HEK293T (cell line): ENCODE results near the gene DDX24.

Source experiments
- CTCF ChIA-PET: fragments of 350-600 bp; formaldehyde crosslinking; extraction: SDS; loops from one replicate; lab custom pipeline; 2021; ENCODE audit warnings: antibody characterized with exemption, inconsistent platforms; lab: Yijun Ruan, JAX
- POLR2A ChIA-PET: fragments of 350-600 bp; formaldehyde crosslinking; extraction: SDS; loops from one replicate; lab custom pipeline; 2020; ENCODE audit warnings: antibody characterized with exemption, inconsistent platforms; lab: Yijun Ruan, JAX
- DNase-seq: peaks from one replicate; pipeline ENCODE4 v3.0.0; 2012; ENCODE audit warnings: mixed read lengths; ENCODE audit errors: extremely low spot score
- ARNT ChIP-seq: fragments of 450-650 bp; IDR thresholded peaks from 2 replicates; pipeline ENCODE4 v1.6.1; 2017; ENCODE audit warnings: mild to moderate bottlenecking
- BHLHE40 ChIP-seq: fragments of 450-650 bp; IDR thresholded peaks from 2 replicates; pipeline ENCODE4 v1.6.1; 2016; ENCODE audit warnings: mild to moderate bottlenecking, moderate library complexity, borderline replicate concordance
- CTBP1 ChIP-seq: fragments of 450-650 bp; IDR thresholded peaks from 2 replicates; pipeline ENCODE4 v1.6.1; 2016; ENCODE audit warnings: borderline replicate concordance
- ELF4 ChIP-seq: fragments of 450-650 bp; IDR thresholded peaks from 2 replicates; pipeline ENCODE4 v1.6.1; 2017; ENCODE audit warnings: antibody characterized with exemption
- FOXA1 ChIP-seq: fragments of 450-650 bp; IDR thresholded peaks from 2 replicates; pipeline ENCODE4 v1.6.1; 2016; ENCODE audit warnings: mild to moderate bottlenecking
- FOXK2 ChIP-seq: fragments of 450-650 bp; IDR thresholded peaks from 2 replicates; pipeline ENCODE4 v1.6.1; 2016; ENCODE audit warnings: mild to moderate bottlenecking
- FOXM1 ChIP-seq: fragments of 450-650 bp; IDR thresholded peaks from 2 replicates; pipeline ENCODE4 v1.6.1; 2017; ENCODE audit warnings: mild to moderate bottlenecking, borderline replicate concordance
- HDGF ChIP-seq: fragments of 450-650 bp; IDR thresholded peaks from 2 replicates; pipeline ENCODE4 v1.6.1; 2017; ENCODE audit warnings: antibody characterized with exemption, borderline replicate concordance
- L3MBTL2 ChIP-seq: fragments of 450-650 bp; conservative IDR thresholded peaks from 2 replicates; pipeline ENCODE4 v1.6.1; 2016; ENCODE audit warnings: mild to moderate bottlenecking
- LEF1 ChIP-seq: fragments of 450-650 bp; IDR thresholded peaks from 2 replicates; pipeline ENCODE4 v1.6.1; 2017; ENCODE audit warnings: mild to moderate bottlenecking, borderline replicate concordance
- NFRKB ChIP-seq: fragments of 450-650 bp; IDR thresholded peaks from 2 replicates; pipeline ENCODE4 v1.6.1; 2016; ENCODE audit warnings: mild to moderate bottlenecking, moderate library complexity
- SP1 ChIP-seq: fragments of 450-650 bp; IDR thresholded peaks from 2 replicates; pipeline ENCODE4 v1.6.1; 2017
- SUZ12 ChIP-seq: fragments of 450-650 bp; IDR thresholded peaks from 2 replicates; pipeline ENCODE4 v1.6.1; 2016; ENCODE audit warnings: mild to moderate bottlenecking
- TARDBP ChIP-seq: fragments of 450-650 bp; IDR thresholded peaks from 2 replicates; pipeline ENCODE4 v1.6.1; 2016
- ZNF384 ChIP-seq: fragments of 450-650 bp; IDR thresholded peaks from 2 replicates; pipeline ENCODE4 v1.6.1; 2016
- TF ChIP-seq, protein P1 (sequence below): fragments of 450-650 bp; IDR thresholded peaks from 2 replicates; pipeline ENCODE4 v1.6.1; 2016

The DDX24 gene

DNA sequence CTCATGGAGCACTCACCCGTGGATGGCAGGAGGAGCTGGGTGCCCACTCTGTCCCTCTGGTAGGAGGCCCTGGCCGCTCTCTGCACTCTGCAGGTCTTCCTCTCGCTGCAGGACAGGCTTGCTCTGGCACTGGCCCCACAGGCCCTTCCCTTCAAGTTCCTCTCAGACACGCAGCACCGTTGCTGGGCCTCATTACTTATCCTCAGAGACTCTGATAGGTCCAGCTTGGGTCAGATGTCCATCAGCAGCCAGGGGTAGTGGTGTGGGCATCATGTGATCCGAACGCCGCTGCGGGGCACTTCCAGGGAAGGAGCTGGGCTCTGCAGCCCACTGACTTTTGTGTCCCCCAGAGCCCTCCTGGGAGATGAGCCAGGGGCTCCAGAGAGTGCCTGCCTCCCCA lies 43.0 kb downstream of the DDX24 start:
- TF ChIP-seq HDGF = no peak
- no peak for TF ChIP-seq FOXK2
- no peak for TF ChIP-seq CTBP1
- no peak for TF ChIP-seq ELF4
- no peak for TF ChIP-seq SP1
- no peak for TF ChIP-seq SUZ12
- TF ChIP-seq NFRKB = no peak
- TF ChIP-seq FOXM1 = no peak
- TF ChIP-seq, protein P1, sequence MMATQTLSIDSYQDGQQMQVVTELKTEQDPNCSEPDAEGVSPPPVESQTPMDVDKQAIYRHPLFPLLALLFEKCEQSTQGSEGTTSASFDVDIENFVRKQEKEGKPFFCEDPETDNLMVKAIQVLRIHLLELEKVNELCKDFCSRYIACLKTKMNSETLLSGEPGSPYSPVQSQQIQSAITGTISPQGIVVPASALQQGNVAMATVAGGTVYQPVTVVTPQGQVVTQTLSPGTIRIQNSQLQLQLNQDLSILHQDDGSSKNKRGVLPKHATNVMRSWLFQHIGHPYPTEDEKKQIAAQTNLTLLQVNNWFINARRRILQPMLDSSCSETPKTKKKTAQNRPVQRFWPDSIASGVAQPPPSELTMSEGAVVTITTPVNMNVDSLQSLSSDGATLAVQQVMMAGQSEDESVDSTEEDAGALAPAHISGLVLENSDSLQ = no peak
- no peak for TF ChIP-seq TARDBP
- no peak for TF ChIP-seq BHLHE40
- TF ChIP-seq LEF1 = no peak
- TF ChIP-seq FOXA1 = no peak
- TF ChIP-seq ZNF384 = no peak
- no peak for TF ChIP-seq L3MBTL2
- no peak for TF ChIP-seq ARNT
- ChIA-PET POLR2A (interaction anchor here (1.0 to 1.1 kb wide), 2 partner anchors 12 to 99 kb away, joined by 3 read pairs; partner anchors contain the start of gene OTUB2), CTCF (interaction anchor here (1.1 to 4.9 kb wide), 2 partner anchors 12 to 100 kb away, joined by 3 to 41 read pairs; no protein-coding TSS in a partner anchor)

DNA sequence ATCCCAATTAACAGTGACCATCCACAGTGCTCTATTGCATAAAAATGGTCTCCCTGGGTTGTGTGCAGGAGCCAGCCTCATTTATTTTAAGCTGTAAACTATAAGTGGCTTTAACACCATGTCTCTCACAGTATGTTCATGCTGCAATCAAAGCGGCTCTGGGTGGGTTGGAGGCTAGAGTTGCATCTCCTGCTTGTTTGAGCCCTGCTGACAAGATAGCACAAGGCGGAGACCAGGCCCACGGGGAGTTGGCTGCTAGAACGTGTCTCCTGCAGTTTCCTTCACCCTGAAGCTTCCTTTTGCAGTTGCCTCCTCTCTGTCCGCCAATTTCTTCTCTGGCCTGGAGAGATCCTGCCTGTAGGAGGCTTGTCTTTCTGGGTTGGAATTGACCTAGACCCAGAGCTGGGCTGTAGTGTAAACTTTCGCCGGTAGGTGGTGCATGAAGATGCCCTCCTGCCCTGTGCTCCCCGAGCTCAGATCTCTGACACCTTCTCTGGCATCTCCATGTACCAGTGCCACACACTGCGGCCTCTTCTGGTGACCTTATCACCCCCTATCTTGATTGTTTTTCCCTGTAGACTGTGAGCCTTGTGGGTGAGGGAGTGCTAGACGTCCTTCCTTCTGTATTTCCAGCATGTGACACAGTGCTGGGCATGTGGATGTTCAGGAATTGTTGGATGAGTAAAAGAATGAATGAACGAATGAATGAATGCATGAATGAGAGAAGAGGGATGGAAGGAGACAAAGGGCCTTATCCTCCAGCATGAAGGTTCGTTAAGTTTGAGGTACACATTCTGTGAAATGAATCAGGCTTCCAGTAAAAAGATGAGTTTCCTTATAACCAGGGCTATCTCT lies 44.5 kb downstream of the DDX24 start:
- DNase-seq = peak; percentile 81
- ChIA-PET CTCF (interaction anchor here (0.7 to 4.9 kb wide), 17 partner anchors 8 to 488 kb away, joined by 3 to 41 read pairs (median 3); partner anchors contain the start of gene IFI27L2), POLR2A (interaction anchor here (0.6 to 1.2 kb wide), 3 partner anchors 8 to 45 kb away, joined by 4 read pairs; partner anchors contain the start of genes DDX24, IFI27L1 and OTUB2)
- TF ChIP-seq BHLHE40 (no peak), L3MBTL2 (no peak), LEF1 (no peak), ELF4 (no peak), CTBP1 (no peak), ZNF384 (no peak), HDGF (no peak), FOXA1 (no peak), ARNT (no peak), FOXK2 (no peak), SP1 (no peak), TARDBP (no peak), SUZ12 (no peak), FOXM1 (no peak), NFRKB (no peak)
- TF ChIP-seq, protein P1 = no peak

More for the DNA sequence above, 43.0 kb downstream of the DDX24 start:
- no peak for DNase-seq

DNA sequence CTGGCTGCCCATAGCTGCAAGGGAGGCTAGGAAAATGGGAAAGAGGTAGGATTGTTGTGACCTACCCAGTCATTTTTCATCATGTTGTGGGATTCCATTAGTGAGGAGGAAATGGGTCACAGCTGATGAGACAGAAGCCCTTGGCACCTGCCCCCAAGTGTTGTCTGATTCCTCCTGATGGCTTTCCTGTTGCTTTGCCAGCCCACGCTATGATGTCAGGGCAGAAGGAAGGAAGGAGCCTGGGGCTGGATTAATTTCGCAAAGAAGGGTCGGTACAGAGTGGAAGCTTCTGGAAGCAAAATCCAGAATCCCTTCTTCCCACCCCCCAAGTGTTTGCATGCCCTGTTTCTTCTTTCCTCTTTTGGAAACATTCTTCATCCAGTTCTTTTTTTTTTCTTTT lies 46.1 kb downstream of the DDX24 start:
- TF ChIP-seq TARDBP (no peak), HDGF (no peak), FOXM1 (no peak), LEF1 (no peak), L3MBTL2 (no peak), BHLHE40 (no peak), NFRKB (no peak), FOXA1 (no peak), FOXK2 (no peak), ELF4 (no peak)
- TF ChIP-seq, protein P1 = no peak
- CTCF ChIA-PET = interaction anchor here (0.7 kb wide), 1 partner anchor 101 kb away, joined by 3 read pairs; no protein-coding TSS in a partner anchor
- POLR2A ChIA-PET = no interaction called here
- no peak for DNase-seq

DNA sequence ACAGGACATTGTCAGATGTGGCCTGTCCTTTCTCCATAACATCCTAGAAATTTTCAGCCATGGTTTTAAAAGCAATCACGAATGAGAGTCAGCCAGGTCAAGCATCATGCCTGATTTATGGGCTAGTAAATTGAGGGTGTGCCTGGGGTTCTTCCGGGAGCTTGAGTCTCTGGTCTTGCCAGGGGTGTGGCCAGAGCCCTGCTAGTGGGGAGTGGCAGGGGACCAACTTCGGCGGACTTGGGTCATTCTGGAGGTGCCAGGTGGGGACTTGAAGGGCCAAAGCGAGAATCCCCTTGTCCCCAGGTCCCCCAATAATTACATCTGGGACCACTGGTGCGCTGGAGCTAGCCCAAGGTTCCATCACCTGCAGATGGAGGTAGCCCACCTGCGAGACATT lies 49.1 kb downstream of the DDX24 start:
- no peak for DNase-seq
- POLR2A ChIA-PET = no interaction called here
- TF ChIP-seq CTBP1 (no peak), FOXM1 (no peak), ARNT (no peak), LEF1 (no peak), HDGF (no peak), SUZ12 (no peak), SP1 (no peak)
- TF ChIP-seq, protein P1 = no peak
- CTCF ChIA-PET = no interaction called here

DNA sequence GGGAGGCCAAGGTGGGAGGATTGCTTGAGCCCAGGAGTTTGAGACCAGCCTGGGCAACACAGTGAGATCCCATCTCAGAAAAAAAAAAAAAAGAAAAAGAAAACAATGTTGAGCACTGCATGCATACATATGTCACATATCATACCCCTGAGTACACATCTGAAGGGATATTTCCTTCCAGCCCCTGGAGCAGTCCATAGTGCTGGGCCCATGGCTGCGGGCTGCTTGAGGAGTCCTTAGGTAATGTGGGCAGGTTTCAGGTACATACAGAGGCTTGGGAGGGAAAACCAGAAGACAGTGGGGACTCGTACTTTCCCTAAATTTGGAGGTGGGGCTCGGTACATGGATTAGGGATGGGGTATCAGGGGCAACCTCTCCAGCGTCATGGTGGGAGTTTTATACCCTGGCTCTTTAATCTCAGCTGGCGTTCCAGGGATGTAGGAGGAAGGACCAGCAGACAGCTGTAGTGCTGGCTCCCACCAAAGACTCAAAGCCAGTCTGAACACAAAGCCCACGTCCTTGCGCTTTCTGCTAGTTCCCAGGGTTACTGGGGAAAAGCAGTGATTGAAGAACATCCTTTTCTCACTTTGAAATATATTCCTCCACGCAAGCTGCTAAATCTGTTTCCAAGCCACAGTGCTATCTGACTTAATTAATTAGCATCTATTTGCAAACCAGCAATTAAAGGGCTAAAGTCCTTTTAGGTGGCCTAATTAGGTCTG lies 49.7 kb downstream of the DDX24 start:
- no peak for TF ChIP-seq ZNF384
- no peak for TF ChIP-seq LEF1
- no peak for TF ChIP-seq FOXA1
- no peak for TF ChIP-seq FOXK2
- no peak for TF ChIP-seq NFRKB
- TF ChIP-seq TARDBP = no peak
- no peak for TF ChIP-seq HDGF
- no peak for TF ChIP-seq FOXM1
- no peak for TF ChIP-seq CTBP1
- TF ChIP-seq SP1 = no peak
- TF ChIP-seq BHLHE40 = no peak
- TF ChIP-seq SUZ12 = no peak
- no peak for TF ChIP-seq ARNT
- TF ChIP-seq, protein P1 = no peak
- TF ChIP-seq ELF4 = no peak
- TF ChIP-seq L3MBTL2 = no peak
- ChIA-PET POLR2A (no interaction called here), CTCF (no interaction called here)
- no peak for DNase-seq
